ENCODE data around the gene ZNF830.
"Not testable (repeated sequence)": the region's sequence is repeated elsewhere in the genome, so short reads cannot be mapped to it uniquely, and the experiment has no call there.

ZNF830 gene, protein sequence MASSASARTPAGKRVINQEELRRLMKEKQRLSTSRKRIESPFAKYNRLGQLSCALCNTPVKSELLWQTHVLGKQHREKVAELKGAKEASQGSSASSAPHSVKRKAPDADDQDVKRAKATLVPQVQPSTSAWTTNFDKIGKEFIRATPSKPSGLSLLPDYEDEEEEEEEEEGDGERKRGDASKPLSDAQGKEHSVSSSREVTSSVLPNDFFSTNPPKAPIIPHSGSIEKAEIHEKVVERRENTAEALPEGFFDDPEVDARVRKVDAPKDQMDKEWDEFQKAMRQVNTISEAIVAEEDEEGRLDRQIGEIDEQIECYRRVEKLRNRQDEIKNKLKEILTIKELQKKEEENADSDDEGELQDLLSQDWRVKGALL

DNA sequence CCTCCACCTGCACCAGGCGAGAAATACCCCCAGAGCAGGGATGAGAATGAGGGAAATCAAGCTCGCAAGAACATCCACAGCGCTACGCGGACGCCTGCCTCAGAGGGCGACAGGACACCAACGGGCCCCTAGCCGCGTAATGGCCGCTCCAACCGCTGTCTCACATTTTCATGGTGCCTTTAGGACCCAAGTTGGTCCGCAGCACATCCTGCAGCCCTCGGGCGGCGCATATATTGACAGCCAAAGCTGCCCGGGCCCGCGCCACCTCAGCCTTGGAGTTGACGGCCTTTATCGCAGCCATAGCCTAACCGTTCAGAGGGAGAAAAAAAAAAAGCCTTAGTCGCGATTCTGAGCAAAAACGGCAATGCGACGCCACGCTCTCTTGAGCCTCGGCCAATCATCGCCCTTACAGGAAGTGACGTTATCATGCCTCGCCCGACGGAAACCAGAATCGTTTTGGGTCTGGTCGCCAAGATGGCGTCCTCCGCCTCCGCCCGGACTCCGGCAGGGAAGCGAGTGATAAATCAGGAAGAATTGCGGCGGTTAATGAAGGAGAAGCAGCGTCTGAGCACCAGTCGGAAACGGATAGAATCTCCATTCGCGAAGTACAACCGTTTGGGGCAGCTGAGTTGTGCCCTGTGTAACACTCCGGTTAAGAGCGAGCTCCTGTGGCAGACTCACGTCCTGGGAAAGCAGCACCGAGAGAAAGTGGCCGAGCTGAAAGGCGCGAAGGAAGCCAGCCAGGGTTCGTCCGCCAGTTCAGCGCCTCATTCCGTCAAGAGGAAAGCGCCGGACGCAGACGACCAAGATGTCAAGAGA, at the start of gene ZNF830, which contains the start of gene CCT6B:
Gene ZNF830 (plus strand): TSS at position 448 of the 819 bp plus-strand sequence. CDS start 27 bp downstream, at position 475.
Gene CCT6B (minus strand): TSS at position 368 of the 819 bp plus-strand sequence. CDS start 67 bp downstream, at position 301.
- FAIRE-seq, result peak; percentile 92
- DNase-seq (ENCODE audit: insufficient read length, low spot score), result peak; percentile 96

DNA sequence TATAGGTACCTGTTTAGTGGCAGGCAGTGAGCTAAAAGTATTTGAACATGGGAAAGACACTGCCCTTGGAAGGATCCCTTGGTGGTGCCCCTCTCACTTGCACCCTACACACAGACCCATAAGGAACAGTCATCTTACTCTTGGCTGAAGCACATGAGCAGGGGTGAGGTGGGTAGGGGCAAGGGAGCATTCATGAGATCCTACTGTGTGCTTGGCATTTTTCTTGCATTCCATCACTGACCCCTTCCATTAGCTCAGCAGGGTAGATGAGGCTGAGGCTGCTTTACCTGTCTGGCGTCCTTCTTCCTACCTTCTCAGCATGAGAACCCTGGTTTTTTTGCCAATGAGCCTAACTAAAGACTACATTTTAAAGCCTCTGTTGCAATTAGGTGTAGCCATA, 48.3 kb upstream of the ZNF830 start:
- FAIRE-seq (no peak), DNase-seq (ENCODE audit: insufficient read length, low spot score) (no peak)

DNA sequence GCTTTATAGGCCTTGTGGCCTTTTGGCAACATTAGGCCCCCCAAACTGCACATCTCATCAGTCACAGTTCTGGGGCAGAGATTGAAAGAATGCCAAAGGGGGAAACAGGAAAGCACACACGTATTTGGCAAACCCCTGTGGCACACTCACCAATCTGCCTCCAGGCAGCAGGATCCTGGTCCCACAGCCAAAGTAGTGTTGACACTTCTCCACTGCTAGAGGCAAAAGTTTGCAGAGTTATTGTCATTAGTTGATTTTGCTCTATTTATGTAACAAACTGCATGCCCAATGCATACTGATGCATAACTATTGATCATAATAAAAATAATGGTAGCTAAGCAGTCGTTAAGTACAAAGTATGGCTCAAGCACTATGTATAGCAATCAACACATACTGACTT, 45.2 kb upstream of the ZNF830 start:
- DNase-seq (ENCODE audit: insufficient read length, low spot score) (no peak), FAIRE-seq (no peak)

DNA sequence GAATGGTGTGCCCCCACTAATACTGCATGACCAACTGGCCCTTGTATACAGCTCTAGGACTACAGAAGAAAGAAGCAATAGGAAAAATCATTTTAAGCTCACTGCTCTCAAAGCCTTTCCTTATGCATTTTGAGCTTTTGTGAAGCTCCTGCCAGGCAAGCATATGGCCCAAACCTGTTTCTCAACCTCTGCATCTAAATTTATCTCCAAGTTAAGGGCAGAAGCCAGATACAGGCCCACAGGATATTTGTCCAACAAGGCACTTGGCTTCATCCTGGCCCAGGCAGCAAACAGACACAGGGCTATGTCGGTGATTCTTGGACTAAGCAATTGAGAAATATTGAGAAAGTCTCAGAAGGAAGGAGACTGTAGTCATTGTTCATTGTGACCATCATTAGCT, 44.0 kb upstream of the ZNF830 start:
- FAIRE-seq (no peak), DNase-seq (ENCODE audit: insufficient read length, low spot score) (no peak)

DNA sequence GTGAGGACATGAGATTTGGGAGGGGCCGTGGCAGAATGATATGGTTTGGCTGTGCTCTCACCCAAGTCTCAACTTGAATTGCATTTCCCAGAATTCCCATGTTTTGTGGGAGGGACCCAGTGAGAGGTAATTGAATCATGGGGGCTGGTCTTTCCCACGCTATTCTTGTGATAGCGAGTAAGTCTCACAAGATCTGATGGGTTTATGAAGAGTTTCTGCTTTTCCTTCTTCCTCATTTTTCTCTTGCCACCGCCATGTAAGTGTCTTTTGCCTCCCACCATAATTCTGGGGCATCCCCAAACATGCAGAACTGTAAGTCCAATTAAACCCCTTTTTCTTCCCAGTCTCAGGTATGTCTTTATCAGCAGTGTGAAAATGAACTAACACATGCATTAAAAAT, 40.7 kb upstream of the ZNF830 start:
- FAIRE-seq (no peak), DNase-seq (ENCODE audit: insufficient read length, low spot score) (no peak)

DNA sequence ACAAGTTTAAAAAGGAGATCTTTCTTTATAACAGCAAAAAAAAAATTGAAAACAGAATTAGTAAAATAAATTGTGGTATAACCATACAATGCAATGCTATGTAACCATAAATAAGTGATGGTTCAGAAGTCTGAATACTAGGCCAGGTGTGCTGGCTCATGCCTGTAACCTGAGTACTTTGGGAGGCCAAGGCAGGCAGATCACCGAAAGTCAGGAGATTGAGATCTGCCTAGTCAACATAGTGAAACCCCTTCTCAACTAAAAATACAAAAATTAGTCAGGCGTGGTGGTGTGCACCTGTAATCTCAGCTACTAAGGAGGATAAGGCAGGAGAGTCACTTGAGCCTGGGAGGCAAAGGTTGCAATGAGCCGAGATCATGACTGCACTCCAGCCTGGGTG, 34.7 kb upstream of the ZNF830 start:
- DNase-seq (ENCODE audit: insufficient read length, low spot score), result no peak
- no peak for FAIRE-seq

DNA sequence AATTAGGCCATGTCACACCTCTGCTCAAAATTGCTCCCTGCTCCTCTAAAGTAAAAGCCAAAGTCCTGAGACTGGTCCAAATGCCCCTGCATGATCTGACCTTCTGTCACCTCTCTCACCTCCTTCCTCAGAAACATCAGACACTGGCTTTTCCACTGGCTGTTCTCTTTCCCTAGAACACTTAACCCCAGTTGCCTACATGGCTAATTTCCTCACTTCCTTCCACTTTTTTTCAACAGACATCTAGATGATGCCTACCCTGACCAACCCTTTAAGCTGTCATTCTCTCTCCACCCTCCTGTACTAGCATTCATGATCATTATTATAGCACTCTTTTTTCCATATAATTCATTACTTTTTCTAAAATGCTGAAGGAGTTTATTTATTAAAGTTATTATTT, 31.1 kb upstream of the ZNF830 start:
- no peak for DNase-seq (ENCODE audit: insufficient read length, low spot score)
- FAIRE-seq, result no peak

DNA sequence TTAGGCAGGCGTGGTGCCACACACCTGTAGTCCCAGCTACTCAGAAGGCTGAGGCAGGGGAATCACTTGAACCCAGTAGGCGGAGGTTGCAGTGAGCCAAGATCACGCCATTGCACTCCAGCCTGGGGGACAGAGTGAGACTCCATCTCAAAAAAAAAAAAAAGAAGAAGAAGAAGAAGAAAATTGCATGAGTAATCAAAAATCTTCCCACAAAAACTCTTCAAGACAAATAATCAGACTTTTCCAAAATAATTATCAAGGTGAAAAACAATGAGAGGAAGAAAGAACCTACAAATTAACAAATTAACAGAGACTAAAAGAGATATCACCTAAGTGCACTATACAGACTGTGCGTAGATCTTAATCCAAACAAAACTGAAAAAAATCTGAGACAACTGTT, 10.6 kb upstream of the ZNF830 start:
- FAIRE-seq; DNase-seq (ENCODE audit: insufficient read length, low spot score): not testable (repeated sequence)

DNA sequence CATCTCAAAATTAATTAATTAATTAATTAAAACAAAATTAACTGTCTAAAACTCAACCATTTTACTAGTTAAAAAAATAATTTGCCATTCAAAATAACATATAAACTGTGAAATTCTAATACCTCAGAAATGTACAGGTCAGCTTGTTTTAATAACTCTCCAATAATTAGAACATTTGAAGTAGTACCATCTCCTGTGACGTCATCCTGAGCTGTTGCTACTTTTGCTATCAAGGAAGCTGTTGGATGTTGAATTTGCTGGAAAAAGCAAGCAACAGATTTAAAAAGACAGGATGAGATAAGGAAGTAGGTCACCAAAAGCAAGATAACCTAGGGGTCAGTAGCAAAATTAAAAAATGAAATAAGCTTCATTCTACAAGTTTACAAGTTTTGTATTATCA, 2.9 kb upstream of the ZNF830 start:
- no peak for DNase-seq (ENCODE audit: insufficient read length, low spot score)
- FAIRE-seq, result no peak

DNA sequence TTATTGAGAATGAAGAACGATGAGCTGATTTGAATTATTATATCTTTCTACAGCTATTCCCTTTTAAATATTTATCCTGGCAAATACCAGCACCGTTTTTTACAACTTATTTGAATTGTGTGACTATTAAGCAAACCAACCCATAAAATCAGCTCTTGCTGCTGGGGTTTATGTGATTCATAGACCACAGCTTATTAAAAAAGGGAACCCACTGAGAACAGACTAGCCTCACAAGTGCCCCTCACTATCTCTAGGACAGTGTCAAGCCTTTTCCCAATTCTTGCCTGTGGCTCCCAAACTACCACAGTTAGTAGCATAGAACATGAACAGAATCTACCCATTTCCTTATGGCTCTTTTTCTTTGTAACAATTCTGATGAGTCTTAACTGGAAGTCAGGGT, 12.8 kb downstream of the ZNF830 start:
- FAIRE-seq (no peak), DNase-seq (ENCODE audit: insufficient read length, low spot score) (no peak)

DNA sequence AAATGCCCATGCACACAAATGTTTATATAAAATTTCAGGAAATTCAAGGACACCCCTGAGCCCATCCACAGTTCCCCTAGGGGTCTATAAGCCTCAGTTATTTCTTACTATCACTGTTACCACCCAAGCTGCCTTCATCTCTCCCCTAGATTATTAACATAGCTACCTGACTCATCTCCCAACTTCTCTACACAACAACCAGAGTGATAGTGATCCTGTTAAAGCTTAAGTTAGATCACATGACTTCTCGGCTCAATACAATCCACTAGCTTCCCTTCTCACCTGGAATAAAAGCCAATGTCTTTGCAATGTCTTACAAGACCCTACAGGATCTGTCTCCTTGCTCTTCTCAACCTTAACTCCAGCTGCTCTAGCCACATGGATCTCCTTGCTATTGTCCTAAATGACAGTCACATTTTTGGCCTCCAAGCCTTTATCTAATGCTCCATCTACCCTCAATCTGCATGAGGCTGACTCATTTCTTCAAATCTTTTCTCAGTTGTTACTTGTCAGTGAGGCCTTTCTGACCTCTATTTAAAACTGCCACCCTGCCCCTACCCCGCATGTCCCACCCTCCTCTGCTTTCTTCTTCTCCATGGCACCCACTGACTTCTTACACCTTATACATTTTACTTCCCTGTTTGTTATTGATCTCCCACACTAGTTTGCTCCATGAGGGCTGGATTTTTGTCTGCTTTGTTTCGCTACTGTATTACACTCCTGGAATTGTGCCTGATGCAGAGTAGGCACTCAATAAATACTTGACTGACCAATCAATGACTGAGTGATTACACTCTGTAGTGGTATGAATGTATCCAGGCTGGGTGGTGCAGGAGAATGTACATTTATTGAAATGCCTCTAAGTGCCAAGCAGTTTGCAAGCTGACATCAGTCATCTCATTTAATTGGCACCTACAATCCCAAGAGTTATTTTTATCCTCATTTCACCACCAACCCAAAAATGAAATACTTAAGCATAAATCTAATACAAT, 13.8 kb downstream of the ZNF830 start:
- FAIRE-seq (no peak), DNase-seq (ENCODE audit: insufficient read length, low spot score) (no peak)

DNA sequence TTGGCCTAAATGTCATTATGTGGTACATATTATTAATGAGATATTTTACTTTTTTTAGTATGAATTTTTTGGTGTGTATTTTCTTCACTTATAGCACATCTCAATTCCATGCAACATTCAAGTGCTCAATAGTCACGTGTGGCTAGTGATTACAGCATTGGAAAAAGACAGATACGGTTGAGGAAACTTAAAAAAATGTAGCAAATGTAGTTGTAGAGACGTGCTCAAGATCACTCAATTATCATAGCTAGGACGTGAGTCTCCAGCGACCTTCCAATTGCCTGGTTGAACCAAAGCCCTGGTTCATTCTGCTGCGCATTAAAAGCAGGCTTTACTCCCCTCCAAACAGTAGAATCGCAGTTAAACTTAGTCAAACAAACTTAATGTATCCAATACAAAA, 17.8 kb downstream of the ZNF830 start:
- FAIRE-seq (no peak), DNase-seq (ENCODE audit: insufficient read length, low spot score) (no peak)

DNA sequence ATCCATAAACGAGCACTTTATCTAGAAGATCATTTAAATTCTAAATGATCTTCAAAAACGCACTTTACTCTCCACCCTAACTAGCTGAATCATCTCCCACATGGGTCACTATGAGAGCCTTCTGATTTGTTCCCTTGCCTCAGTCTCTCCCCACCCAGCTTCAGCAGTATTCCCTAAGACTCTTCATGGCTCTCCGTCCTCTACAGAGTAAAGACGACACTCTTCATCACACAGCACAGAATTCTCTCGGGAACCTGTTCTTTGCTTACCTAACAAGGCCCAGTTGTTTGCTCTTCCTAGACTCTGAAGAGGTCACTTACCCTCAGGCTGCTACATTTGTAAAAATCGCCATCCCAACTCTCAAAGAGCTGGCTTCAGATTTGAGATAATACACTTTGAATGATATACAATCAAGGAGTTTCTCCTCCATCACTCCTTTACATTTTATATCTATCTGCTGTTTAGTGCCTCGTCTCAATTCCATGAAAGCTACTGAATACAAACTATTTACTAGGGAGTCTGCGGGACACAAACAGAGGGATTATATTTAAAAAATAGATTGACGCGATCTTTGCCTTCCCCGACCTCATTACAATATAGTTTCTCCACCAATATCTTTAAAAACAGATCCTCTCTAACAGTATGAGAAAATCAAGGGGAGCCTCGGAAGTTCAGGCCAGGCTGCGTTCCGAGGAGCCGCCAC, 18.5 kb downstream of the ZNF830 start:
- DNase-seq (ENCODE audit: insufficient read length, low spot score), result no peak
- no peak for FAIRE-seq

DNA sequence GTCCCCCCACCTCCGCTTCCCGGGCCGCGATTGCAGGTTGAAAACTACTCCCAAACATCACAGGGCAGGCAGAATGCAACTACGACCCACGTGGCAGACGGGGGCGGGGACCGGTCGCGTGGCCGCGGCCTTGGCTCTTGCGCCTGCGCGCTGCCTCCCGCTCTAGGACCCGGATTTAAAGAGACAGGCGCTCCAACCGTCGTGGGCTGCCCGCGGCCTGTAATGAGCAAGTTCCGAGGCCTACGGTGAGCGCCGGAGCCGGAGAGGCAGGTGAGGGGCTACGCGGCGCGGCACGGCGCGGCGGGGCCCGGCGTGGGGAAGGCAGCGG, 19.0 kb downstream of the ZNF830 start, which contains the start of gene LIG3:
Gene LIG3 (plus strand): TSS at position 160 of the 328 bp plus-strand sequence. CDS start 2,494 bp downstream, outside the sequence.
- peak; percentile 99 for FAIRE-seq

DNA sequence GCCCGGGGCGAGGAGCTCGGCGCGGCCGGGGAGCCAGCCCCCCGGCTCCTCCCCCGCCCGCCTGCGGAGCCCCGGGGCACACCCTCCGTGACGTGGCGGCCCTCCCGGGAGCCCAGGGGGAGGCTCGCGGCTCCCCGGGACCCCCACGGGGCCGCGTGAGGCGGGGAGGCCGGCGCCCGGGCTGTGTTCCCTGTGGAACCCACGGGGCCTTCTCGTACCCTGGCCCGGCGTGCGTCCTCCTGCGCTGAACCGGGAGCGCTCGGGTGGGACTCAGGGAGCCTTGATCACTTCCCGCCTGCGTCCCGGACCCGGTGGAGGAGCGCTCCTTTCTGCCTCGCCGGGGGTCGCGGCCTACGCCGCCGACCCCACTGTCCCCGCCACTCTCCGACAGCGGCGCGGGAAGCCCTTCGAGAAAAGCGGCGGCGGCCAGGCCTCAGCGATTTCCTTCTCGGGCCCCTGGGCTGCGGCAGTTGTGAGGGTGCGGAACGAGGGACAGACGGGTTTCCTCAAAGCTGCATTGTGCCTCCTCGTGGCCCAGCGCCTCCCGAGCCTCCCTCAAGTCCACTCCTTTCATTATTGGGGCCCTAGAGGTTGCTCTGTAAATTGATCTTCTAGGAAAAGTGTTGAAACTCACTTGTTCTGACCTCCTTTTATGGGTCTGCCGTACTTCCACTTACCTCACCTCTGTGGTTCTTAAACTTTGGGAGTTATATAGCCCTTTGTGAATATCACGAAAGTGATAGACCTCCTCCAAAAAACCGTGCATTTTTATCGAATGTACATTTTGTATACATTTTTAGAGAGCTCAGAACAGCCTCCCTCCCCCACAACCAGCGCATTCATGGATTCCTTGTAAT, 19.6 kb downstream of the ZNF830 start:
- FAIRE-seq (no peak), DNase-seq (ENCODE audit: insufficient read length, low spot score) (peak; percentile 84)

More for the DNA sequence above, 19.0 kb downstream of the ZNF830 start, which contains the start of gene LIG3:
- peak; percentile 98 for DNase-seq (ENCODE audit: insufficient read length, low spot score)

DNA sequence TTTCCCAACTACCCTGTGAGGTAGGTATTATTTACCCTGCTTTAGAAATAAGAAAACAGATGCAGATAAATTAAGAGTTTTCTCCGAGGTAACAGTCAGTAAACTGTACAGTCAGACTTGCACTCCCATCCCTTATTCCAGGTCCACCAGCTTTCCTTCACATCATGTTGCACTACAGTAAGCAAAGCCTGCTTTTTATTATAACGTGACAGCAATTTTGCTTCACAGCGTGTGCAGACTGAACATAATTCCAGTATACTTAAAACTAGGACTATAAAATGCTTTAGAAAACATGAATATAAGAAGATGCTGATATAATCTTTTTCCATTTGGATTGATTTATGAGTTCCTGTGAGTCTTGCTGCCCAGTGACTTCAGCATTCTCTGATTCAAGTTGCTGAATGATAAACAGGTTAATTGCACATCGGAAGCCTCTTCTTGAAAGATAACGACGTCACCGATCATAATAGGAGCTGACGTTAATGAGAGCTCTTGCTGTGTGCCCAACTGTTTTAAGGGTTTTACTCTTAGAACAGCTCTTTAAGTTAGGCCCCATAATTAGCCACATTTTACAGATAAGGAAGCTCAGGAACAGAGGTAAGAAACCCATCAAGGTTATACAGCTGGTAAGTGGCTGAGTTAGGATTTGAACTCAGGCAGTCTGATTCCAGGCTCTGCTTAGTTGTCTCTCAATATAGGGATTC, 20.4 kb downstream of the ZNF830 start:
- no peak for FAIRE-seq

DNA sequence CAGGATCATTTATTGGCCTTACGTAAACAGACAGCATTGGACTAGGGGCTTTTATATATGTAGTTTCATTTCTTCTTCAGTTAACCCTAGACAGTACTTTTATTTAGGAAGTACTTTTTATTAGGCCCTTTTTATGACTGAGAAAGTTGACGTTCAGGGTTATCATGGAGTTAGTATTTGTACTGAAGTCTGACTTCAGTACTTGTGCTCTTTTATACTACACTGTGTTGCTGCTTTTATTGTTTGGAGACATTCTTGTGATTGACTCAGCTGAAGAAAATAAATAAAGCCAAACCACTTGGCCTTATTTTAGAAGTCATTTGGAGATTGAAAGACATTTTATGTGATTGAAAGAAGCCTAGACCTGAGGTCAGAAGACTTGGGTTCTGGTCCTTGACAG, 25.9 kb downstream of the ZNF830 start:
- no peak for DNase-seq (ENCODE audit: insufficient read length, low spot score)
- FAIRE-seq, result no peak

More for the DNA sequence above, 20.4 kb downstream of the ZNF830 start:
- peak; percentile 28 for DNase-seq (ENCODE audit: insufficient read length, low spot score)

DNA sequence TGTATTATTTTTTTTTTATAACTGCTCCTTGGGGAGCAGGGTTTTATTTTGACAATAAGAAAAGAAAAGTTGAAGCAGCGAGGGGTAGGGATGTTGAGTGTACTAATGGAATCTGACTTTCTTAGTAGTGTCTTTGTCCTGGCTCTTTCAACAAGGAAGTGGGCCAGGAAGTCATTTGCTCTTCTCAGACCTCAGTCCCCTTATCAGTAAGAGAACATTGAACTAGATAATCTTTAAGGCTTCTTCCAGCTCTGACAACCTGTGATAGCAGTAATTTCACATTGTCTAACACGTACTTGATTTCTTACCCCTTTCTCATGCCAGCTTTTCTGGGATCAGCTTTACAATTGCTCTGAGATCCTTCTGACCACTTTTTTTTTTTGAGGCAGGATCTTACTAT, 27.3 kb downstream of the ZNF830 start:
- DNase-seq (ENCODE audit: insufficient read length, low spot score) (no peak), FAIRE-seq (no peak)
